Activated CD8-positive, alpha-beta memory T cell treated with anti-CD3 and anti-CD28 coated beads for 24 hours (primary cell): ENCODE data around the gene GPD2.
"Not testable (repeated sequence)": the region's sequence is repeated elsewhere in the genome, so short reads cannot be mapped to it uniquely, and the experiment has no call there.

Experiments used
- DNase-seq: peaks from one replicate; pipeline ENCODE4 v3.0.0-alpha.2; 2020

GPD2 gene

GRCh38 chr2:156590085-156590739 lies 154.0 kb downstream of the GPD2 start:
- no peak for DNase-seq

- no peak for DNase-seq
Measured at GRCh38 chr2:156592809-156593593, 156.8 kb downstream of the GPD2 start.

GRCh38 chr2:156593594-156593921 lies 157.4 kb downstream of the GPD2 start:
- DNase-seq, result no peak

- no peak for DNase-seq
Measured at GRCh38 chr2:156598563-156598962, 162.4 kb downstream of the GPD2 start.

- DNase-seq, result no peak
Measured at GRCh38 chr2:156600196-156600595, 164.0 kb downstream of the GPD2 start.

GRCh38 chr2:156601855-156602551 lies 165.8 kb downstream of the GPD2 start:
- DNase-seq, result no peak

GRCh38 chr2:156602552-156602933 lies 166.4 kb downstream of the GPD2 start:
- no peak for DNase-seq

- no peak for DNase-seq
Measured at GRCh38 chr2:156615836-156616322, 179.7 kb downstream of the GPD2 start.

GRCh38 chr2:156618071-156618470 lies 181.9 kb downstream of the GPD2 start:
- not testable (repeated sequence) for DNase-seq

- DNase-seq, result no peak
Measured at GRCh38 chr2:156619021-156619539, 182.9 kb downstream of the GPD2 start.

- no peak for DNase-seq
Measured at GRCh38 chr2:156622491-156622890, 186.3 kb downstream of the GPD2 start.

- no peak for DNase-seq
Measured at GRCh38 chr2:156625360-156626170, 189.4 kb downstream of the GPD2 start.

GRCh38 chr2:156626931-156627330 lies 190.8 kb downstream of the GPD2 start:
- DNase-seq, result no peak

- DNase-seq, result no peak
Measured at GRCh38 chr2:156630579-156631337, 194.6 kb downstream of the GPD2 start.

- no peak for DNase-seq
Measured at GRCh38 chr2:156635646-156636045, 199.5 kb downstream of the GPD2 start.
